Upper lobe of left lung (tissue), 4 donors: ENCODE data around the gene AVEN.

Experiments
- EP300 ChIP-seq, 4 donors: sonication (generic); formaldehyde crosslinking; IDR thresholded peaks; one replicate each; pipeline ENCODE4 v1.5.1; 2017; ENCODE audit warnings: antibody characterized with exemption in 4 of 4, control low read depth in 2 of 4
- POLR2A ChIP-seq, 4 donors: fragments of 450-650 bp; IDR thresholded peaks; one replicate each; pipeline ENCODE4 v1.5.1; 2016 to 2017; ENCODE audit warnings: antibody characterized with exemption in 4 of 4, mild to moderate bottlenecking in 2 of 4
- TF ChIP-seq, protein P1 (sequence below), 6 experiments: fragments of 450-650 bp in 4 of 6; fragments of 200-600 bp in 2 of 6; sonication (generic) in 2 of 6; IDR thresholded peaks; one replicate each; pipeline ENCODE4 v1.5.1; 2016 to 2019; ENCODE audit warnings: antibody characterized with exemption in 6 of 6

DNA sequence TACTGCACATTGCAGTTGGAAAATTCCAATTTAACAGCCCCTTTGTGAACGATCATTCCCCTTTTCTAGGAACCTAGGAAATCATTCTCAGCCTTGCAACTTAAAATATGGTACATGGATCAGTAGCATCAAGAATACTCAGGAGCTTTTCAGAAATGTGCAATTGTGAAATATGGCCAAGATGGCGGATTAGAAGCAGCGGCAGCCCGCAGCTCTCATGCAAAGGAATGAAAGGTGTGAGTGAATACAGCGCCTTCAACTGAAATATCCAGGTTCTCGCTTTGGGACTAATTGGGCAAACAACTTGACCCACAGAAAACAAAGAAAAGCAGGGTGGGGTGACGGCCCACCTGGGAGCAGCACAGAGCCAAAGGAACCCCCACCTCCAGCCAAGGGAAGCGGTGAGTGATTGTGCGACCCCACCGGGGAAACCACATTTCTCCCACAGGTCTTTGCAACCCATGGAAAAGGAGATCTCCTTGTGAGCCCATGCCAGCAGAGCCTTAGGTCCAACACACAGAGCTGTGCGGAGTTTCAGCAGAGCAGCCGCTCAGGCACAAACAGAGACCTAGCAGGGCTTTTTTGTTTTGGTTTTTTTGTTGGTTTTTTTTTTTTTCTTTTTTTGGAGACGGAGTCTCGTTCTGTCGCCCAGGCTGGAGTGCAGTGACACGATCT is 7.6 kb upstream of the AVEN start:
- TF ChIP-seq, protein P1, sequence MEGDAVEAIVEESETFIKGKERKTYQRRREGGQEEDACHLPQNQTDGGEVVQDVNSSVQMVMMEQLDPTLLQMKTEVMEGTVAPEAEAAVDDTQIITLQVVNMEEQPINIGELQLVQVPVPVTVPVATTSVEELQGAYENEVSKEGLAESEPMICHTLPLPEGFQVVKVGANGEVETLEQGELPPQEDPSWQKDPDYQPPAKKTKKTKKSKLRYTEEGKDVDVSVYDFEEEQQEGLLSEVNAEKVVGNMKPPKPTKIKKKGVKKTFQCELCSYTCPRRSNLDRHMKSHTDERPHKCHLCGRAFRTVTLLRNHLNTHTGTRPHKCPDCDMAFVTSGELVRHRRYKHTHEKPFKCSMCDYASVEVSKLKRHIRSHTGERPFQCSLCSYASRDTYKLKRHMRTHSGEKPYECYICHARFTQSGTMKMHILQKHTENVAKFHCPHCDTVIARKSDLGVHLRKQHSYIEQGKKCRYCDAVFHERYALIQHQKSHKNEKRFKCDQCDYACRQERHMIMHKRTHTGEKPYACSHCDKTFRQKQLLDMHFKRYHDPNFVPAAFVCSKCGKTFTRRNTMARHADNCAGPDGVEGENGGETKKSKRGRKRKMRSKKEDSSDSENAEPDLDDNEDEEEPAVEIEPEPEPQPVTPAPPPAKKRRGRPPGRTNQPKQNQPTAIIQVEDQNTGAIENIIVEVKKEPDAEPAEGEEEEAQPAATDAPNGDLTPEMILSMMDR (IDR thresholded peaks at IDR 0.05) = no peak
- TF ChIP-seq POLR2A (IDR thresholded peaks at IDR 0.05) = no peak
- TF ChIP-seq EP300 (IDR thresholded peaks at IDR 0.05) = no peak
